HCT116 (cell line): ENCODE measurements around the gene CFAP44. TPM values are rescaled to one million over a fixed set of nuclear protein-coding genes. Genes with fewer than 3 reads are reported as not detected.
"Not testable (repeated sequence)": the region's sequence is repeated elsewhere in the genome, so short reads cannot be mapped to it uniquely, and the experiment has no call there.

Experiments used
- ATAC-seq: fragments of 200-7000 bp; cut with Tn5 transposase; 2 replicates; pipeline ENCODE4 v1.9.1; 2020; ENCODE audit warnings: mild to moderate bottlenecking, moderate library complexity
- BruUV-seq: library from RNA; stranded (reverse); fragments of 400-500 nt; replicated peaks from 2 replicates; lab custom pipeline; 2021; lab: Mats Ljungman, UMichigan
- CTCF ChIA-PET: fragments of 300-600 bp; sonication (Branson Sonifier 250); formaldehyde crosslinking; loops from one replicate; lab custom pipeline; 2021; ENCODE audit warnings: antibody characterized with exemption; lab: Charles Lee
- POLR2A ChIA-PET: fragments of 300-600, 350-600 bp; sonication (Branson Sonifier 250); formaldehyde crosslinking; loops from one replicate; lab custom pipeline; 2021; ENCODE audit warnings: antibody characterized with exemption; lab: Charles Lee
- RAD21 ChIA-PET, 2 experiments: fragments of 300-600 bp; sonication (Branson Sonifier 250); formaldehyde crosslinking; loops; one replicate each; lab custom pipeline; 2023; ENCODE audit warnings: low total read pairs in 2 of 2; ENCODE audit not compliant: uncharacterized antibody in 2 of 2, unreplicated experiment in 2 of 2, low non-redundant PET in 1 of 2; lab: Charles Lee
- DNase-seq: peaks from one replicate; pipeline ENCODE4 v3.0.0-alpha.2; 2010; ENCODE audit warnings: low read depth, low spot score
- H2AFZ ChIP-seq: fragments of 200-600 bp; shearing (Covaris generic), sonication (generic); 2 replicates; pipeline ENCODE4 v1.6.1; 2017; ENCODE audit warnings: low read depth, mixed run types, mixed read lengths, antibody characterized with exemption, low read length; ENCODE audit not compliant: poor library complexity, severe bottlenecking
- H3K27ac ChIP-seq: 2 replicates; pipeline ENCODE4 v1.5.1; 2012; ENCODE audit warnings: low read depth, low read length
- H3K27me3 ChIP-seq: fragments of 200-600 bp; sonication (generic); 2 replicates; pipeline ENCODE4 v1.6.1; 2016; ENCODE audit warnings: mixed run types, low read length, mixed read lengths; ENCODE audit not compliant: insufficient read depth
- H3K36me3 ChIP-seq, 2 experiments: fragments of 200-500 bp in 1 of 2; fragments of 200-600 bp in 1 of 2; sonication (Bioruptor generic) in 1 of 2; sonication (generic) in 1 of 2; 2 replicates each; pipeline versions ENCODE4 v1.5.1 to v1.6.1; 2014 to 2016; ENCODE audit warnings: low read length in 2 of 2, inconsistent platforms in 1 of 2, mixed read lengths in 1 of 2, mixed run types in 1 of 2; ENCODE audit not compliant: insufficient read depth in 2 of 2, control insufficient read depth in 1 of 2
- H3K4me1 ChIP-seq, 2 experiments: fragments of 200-600 bp in 1 of 2; sonication (generic) in 1 of 2; 2 replicates each; pipeline versions ENCODE4 v1.5.1 to v1.6.1; 2012 to 2017; ENCODE audit warnings: low read length in 2 of 2, inconsistent platforms in 1 of 2, mild to moderate bottlenecking in 1 of 2, mixed read lengths in 1 of 2, mixed run types in 1 of 2, moderate library complexity in 1 of 2; ENCODE audit not compliant: insufficient read depth in 2 of 2, control insufficient read depth in 1 of 2
- H3K4me2 ChIP-seq: fragments of 200-600 bp; sonication (generic); 2 replicates; pipeline ENCODE4 v1.6.1; 2017; ENCODE audit warnings: mixed run types, low read length, mixed read lengths
- H3K4me3 ChIP-seq, 2 experiments: fragments of 200-600 bp in 1 of 2; sonication (generic) in 1 of 2; replicated peaks in 1 of 2; 2 replicates each; pipeline ENCODE4 v1.5.1; 2011 to 2016; ENCODE audit warnings: low read length in 2 of 2, control low read depth in 1 of 2, low read depth in 1 of 2, mild to moderate bottlenecking in 1 of 2, mixed read lengths in 1 of 2, mixed run types in 1 of 2
- H3K79me2 ChIP-seq: fragments of 200-600 bp; sonication (generic); 2 replicates; pipeline ENCODE4 v1.6.1; 2017; ENCODE audit warnings: mild to moderate bottlenecking, mixed run types, low read length, moderate library complexity, mixed read lengths; ENCODE audit not compliant: insufficient read depth
- H3K9ac ChIP-seq: fragments of 200-600 bp; sonication (generic); 2 replicates; pipeline ENCODE4 v1.6.1; 2016; ENCODE audit warnings: low read length, mixed read lengths
- H3K9me2 ChIP-seq: fragments of 200-600 bp; sonication (generic), shearing (Covaris generic); 2 replicates; pipeline ENCODE4 v1.6.1; 2017; ENCODE audit warnings: mixed run types, mild to moderate bottlenecking, moderate library complexity; ENCODE audit not compliant: insufficient read depth
- H3K9me3 ChIP-seq, 2 experiments: fragments of 200-500 bp in 1 of 2; fragments of 200-600 bp in 1 of 2; sonication (Bioruptor generic) in 1 of 2; sonication (generic) in 1 of 2; 2 replicates each; pipeline ENCODE4 v1.6.1; 2014 to 2017; ENCODE audit warnings: low read length in 2 of 2, mixed read lengths in 2 of 2, inconsistent platforms in 1 of 2, low read depth in 1 of 2, mild to moderate bottlenecking in 1 of 2, mixed run types in 1 of 2, moderate library complexity in 1 of 2; ENCODE audit not compliant: control insufficient read depth in 1 of 2, insufficient read depth in 1 of 2
- H4K20me1 ChIP-seq: fragments of 200-600 bp; sonication (generic), shearing (Covaris generic); 2 replicates; pipeline ENCODE4 v1.6.1; 2017; ENCODE audit warnings: mixed run types, mild to moderate bottlenecking, moderate library complexity; ENCODE audit not compliant: insufficient read depth
- ATF3 ChIP-seq: IDR thresholded peaks from 2 replicates; pipeline ENCODE4 v1.6.1; 2012
- EGR1 ChIP-seq: IDR thresholded peaks from 2 replicates; pipeline ENCODE4 v1.6.1; 2012; ENCODE audit warnings: low read depth
- ELF1 ChIP-seq: IDR thresholded peaks from 2 replicates; pipeline ENCODE4 v1.6.1; 2012; ENCODE audit warnings: low read depth, borderline replicate concordance
- JUND ChIP-seq: IDR thresholded peaks from 2 replicates; pipeline ENCODE4 v1.6.1; 2012
- POLR2AphosphoS5 ChIP-seq: IDR thresholded peaks from 2 replicates; pipeline ENCODE4 v1.6.1; 2011; ENCODE audit warnings: mild to moderate bottlenecking, low read depth, low read length, moderate library complexity
- SIN3A ChIP-seq: IDR thresholded peaks from 2 replicates; pipeline ENCODE4 v1.6.1; 2012; ENCODE audit warnings: low read depth
- SP1 ChIP-seq: IDR thresholded peaks from 2 replicates; pipeline ENCODE4 v1.6.1; 2012; ENCODE audit warnings: low read depth
- TCF7L2 ChIP-seq: IDR thresholded peaks from 2 replicates; pipeline ENCODE4 v1.7.0; 2011; ENCODE audit warnings: borderline replicate concordance, inconsistent platforms; ENCODE audit not compliant: insufficient read depth, insufficient read length; ENCODE audit errors: extremely low read depth
- YY1 ChIP-seq: IDR thresholded peaks from 2 replicates; pipeline ENCODE4 v1.6.1; 2011; ENCODE audit warnings: low read length, low read depth, moderate library complexity, mild to moderate bottlenecking; ENCODE audit not compliant: insufficient replicate concordance; ENCODE audit errors: extremely low read depth
- ZBTB33 ChIP-seq: IDR thresholded peaks from 2 replicates; pipeline ENCODE4 v1.6.1; 2011; ENCODE audit warnings: mild to moderate bottlenecking, low read length, moderate library complexity; ENCODE audit not compliant: insufficient replicate concordance; ENCODE audit errors: extremely low read depth
- intact Hi-C: fragments of 100-400 bp; cut with micrococcal nuclease; formaldehyde crosslinking; loops from 2 replicates; pipeline ENCODE4 v1.10.0; 2022
- total RNA-seq: library from RNA; stranded (reverse); gene quantifications from one replicate; pipeline ENCODE4 v1.2.1, GENCODE V29; 2021; ENCODE audit not compliant: unreplicated experiment

The CFAP44 gene
- total RNA-seq, 1 experiment from 2014 or later: 5.4 TPM

- Histone ChIP-seq H3K79me2 (no peaks in the 10 kb centered on the region), H3K9ac (no peak overlapping the region), H3K4me1 (no peaks in the 10 kb centered on the region), H3K4me3 (no peak overlapping the region), H3K4me2 (no peak overlapping the region), H3K27me3 (no peaks in the 10 kb centered on the region), H3K27ac (no peak overlapping the region), H3K9me3 (no peaks in the 10 kb centered on the region), H3K36me3 (peaks cover 7 to 12% of the 10 kb centered on the region in 2 experiments; a peak in 3 of 4 replicates), H4K20me1 (no peaks in the 10 kb centered on the region), H2AFZ (no peak overlapping the region), H3K9me2 (no peaks in the 10 kb centered on the region)
- DNase-seq: no peak
- POLR2A ChIA-PET: no interaction called here
- CTCF ChIA-PET: no interaction called here
- intact Hi-C loops: no loop called here
- TF ChIP-seq SP1 (no peak), JUND (no peak), TCF7L2 (no peak), ZBTB33 (no peak), EGR1 (no peak), ELF1 (no peak), SIN3A (no peak), YY1 (no peak), ATF3 (no peak), POLR2AphosphoS5 (no peak)
- RAD21 ChIA-PET: no interaction called here
- BruUV-seq: no TSS peak
- ATAC-seq: no peak
Measured at GRCh38 chr3:113461488-113461887, 20.2 kb upstream of the CFAP44 start.

GRCh38 chr3:113458554-113458953 lies 17.3 kb upstream of the CFAP44 start:
- CTCF ChIA-PET, ATAC-seq, H3K9me3 ChIP-seq, H4K20me1 ChIP-seq, H2AFZ ChIP-seq, intact Hi-C loops, H3K27me3 ChIP-seq, RAD21 ChIA-PET, POLR2A ChIA-PET, H3K4me1 ChIP-seq, H3K9me2 ChIP-seq, H3K4me2 ChIP-seq, H3K4me3 ChIP-seq, H3K79me2 ChIP-seq, H3K27ac ChIP-seq, DNase-seq, H3K9ac ChIP-seq, BruUV-seq: not testable (repeated sequence)
- peaks cover 8 to 16% of the 10 kb centered on the region in 2 experiments; a peak in 3 of 4 replicates for H3K36me3 ChIP-seq
